Suprapubic skin (tissue), 3 donors: ENCODE results near the gene TARM1.

Experiments
- EP300 ChIP-seq: sonication (generic); formaldehyde crosslinking; IDR thresholded peaks from one replicate; pipeline ENCODE4 v1.6.1; 2017; ENCODE audit warnings: antibody characterized with exemption
- TF ChIP-seq, protein P1 (sequence below), 2 donors: fragments of 200-600 bp in 1 of 2; fragments of 450-650 bp in 1 of 2; sonication (generic) in 1 of 2; IDR thresholded peaks; one replicate each; pipeline ENCODE4 v1.5.1; 2016 to 2019; ENCODE audit warnings: antibody characterized with exemption in 2 of 2, mild to moderate bottlenecking in 1 of 2, moderate library complexity in 1 of 2

DNA sequence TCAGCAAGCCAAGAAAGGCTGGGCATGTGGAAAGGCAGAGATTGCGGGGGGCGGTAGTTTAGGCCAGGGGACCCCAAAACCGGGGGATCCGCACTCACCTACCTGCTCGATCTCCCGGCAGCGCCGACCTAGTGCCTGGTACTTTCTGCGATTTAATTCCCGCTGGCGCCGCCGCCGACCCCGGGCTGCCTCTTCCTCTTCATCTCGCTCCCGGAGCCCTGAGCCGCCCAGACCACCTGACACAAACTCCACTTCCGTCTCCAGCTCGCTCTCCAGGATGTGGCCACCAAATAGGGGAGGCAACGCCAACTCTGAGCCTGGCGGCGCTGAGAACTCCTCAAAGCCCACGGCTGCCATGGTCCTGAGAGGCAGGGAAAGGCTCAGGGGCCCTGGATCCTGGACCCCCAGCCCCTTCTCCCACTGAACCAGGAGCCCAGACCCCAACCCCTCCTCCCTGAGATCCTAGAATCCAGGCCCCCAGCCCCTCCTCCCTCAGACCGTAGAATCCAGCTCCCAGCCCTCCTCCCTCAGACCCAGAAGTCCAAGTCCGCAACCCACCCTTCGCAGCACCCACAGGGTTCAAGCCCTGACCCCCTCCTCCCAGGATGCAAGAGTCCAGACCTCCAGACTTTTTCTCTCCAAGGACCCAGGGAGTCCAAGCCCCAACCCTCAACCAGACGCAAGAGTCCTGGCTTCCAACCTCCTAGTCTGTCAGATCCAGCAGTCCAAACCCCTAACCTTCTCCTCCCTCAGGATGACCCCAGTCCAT lies 33.4 kb upstream of the TARM1 start:
- TF ChIP-seq, protein P1, sequence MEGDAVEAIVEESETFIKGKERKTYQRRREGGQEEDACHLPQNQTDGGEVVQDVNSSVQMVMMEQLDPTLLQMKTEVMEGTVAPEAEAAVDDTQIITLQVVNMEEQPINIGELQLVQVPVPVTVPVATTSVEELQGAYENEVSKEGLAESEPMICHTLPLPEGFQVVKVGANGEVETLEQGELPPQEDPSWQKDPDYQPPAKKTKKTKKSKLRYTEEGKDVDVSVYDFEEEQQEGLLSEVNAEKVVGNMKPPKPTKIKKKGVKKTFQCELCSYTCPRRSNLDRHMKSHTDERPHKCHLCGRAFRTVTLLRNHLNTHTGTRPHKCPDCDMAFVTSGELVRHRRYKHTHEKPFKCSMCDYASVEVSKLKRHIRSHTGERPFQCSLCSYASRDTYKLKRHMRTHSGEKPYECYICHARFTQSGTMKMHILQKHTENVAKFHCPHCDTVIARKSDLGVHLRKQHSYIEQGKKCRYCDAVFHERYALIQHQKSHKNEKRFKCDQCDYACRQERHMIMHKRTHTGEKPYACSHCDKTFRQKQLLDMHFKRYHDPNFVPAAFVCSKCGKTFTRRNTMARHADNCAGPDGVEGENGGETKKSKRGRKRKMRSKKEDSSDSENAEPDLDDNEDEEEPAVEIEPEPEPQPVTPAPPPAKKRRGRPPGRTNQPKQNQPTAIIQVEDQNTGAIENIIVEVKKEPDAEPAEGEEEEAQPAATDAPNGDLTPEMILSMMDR (IDR thresholded peaks at IDR 0.05): no peak
- no peak for TF ChIP-seq EP300
